ENCODE results near the gene MNT.

MNT gene

DNA sequence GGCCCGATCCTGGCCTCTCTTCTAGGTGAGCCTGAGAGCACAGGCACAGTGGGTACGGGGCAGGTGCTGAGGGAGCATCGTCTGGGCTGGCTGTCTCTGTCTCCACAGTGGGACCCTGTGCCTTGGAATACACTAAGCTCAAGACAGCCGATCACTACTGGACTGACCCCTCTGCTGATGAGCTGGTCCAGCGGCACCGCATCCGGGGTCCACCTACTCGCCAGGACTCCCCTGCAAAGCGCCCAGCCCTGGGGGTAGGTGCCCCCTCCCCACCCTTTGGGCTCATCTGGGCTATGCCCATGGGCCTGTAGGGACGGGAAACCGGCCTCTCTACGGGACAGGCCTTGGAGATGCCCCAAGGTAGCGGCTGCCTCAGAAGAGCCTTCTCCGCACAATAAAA lies 38.0 kb downstream of the MNT start:
- DNase-seq = no peak

DNA sequence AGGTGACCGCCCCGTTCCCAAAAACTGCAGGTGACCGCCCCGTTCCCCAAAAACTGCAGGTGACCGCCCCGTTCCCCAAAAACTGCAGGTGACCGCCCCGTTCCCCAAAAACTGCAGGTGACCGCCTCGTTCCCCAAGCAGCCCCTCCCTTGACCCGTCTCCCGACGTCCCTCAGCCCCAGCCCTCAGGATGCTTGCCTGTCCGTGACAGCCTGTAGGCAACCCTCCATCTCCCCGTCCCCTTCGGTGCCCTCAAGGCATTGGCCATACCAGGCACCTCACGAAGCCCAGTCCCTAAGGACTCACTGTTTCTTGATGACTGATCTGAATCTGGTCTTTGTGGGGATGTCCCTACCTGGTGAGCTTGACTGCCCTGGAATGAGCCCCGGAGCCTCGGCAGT lies 38.4 kb downstream of the MNT start:
- no peak for DNase-seq

DNA sequence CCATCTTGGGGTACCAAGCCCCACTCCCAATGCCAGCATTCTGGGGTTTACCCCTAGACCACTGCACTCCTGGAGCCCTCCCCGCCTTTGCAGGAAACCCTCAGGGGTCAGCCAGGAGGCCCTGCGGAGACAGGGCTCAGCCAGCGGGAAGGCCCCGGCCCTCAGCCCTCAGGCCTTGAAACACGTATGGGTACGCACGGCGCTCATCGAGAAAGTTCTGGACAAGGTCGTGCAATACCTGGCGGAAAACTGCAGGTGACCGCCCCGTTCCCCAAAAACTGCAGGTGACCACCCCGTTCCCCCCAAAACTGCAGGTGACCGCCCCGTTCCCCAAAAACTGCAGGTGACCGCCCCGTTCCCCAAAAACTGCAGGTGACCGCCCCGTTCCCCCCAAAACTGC lies 38.8 kb downstream of the MNT start:
- no peak for DNase-seq

DNA sequence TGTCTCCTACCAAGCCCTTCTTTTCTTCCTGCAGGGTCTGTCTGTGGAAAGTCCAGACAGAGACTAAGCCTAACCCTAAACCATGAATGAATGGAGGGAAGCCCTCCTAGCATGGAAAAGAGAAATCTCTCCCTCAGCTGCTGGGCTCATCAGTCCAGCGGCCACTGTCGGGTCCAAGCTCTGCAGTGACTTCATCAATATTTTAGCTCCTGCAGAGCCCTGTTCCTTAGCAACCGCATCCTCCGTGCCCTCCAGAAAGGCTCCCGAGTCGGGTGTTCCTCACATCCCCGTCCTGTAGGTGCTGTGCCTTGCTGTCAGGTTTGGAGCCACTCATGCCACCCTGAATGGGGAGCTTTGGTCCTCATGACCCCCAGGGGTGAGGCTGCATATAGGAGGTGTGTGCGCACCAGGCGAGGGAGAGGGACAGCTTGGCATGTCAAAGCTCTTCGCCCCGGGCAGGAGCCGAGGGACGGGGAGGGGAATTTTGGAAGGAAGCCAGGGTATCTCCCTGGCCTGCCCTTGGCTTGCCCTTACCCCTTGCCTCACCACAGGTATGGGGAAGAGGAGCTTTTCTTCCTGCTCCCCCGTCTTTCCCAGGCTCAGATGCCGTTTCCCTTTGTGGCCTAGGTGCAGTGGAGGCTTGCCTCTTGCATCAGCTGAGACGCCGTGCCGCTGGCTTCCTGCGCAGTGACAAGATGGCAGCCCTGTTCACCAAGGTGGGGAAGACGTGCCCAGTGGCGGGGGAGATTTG lies 39.7 kb downstream of the MNT start:
- no peak for DNase-seq

DNA sequence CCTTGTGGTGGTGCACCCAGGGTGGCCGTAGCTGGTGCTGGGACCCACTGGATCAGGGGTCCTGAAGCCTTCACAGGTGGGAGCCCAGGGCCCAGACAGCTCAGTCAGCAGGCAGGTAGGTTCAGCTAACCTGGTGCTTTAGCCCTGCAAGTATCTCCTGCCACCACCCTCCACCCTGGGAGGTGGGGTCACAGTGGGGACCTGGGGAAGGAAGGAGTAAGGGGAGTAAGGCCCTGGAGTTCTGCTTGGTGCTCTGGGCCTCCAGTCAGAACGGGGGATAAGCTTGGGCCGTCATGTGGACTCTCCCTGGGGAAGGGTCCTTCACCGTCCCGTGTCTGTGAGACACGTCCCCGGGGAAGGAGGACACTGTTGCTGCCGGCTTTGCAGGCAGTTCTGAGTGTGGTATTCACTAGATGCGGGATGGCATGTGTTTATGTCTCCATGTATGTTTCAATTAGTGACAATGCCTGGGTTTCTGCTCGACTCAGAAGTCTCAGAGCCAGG lies 42.9 kb downstream of the MNT start:
- no peak for DNase-seq

DNA sequence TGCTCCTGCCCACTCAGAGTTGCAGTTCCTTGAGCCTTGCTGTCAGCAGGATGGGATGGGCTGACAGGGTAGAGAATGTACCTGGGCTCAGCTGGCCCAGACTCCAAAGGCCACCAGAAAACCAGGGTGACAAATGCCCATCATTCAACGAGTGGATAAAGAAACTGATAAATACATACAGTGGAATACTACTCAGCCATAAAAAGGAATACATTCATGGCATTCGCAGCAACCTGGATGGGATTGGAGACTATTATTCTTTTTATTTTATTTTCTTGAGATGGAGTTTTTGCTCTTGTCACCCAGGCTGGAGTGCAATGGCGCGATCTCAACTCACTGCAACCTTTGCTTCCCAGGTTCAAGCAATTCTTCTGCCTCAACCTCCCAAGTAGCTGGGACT lies 43.6 kb downstream of the MNT start:
- no peak for DNase-seq

DNA sequence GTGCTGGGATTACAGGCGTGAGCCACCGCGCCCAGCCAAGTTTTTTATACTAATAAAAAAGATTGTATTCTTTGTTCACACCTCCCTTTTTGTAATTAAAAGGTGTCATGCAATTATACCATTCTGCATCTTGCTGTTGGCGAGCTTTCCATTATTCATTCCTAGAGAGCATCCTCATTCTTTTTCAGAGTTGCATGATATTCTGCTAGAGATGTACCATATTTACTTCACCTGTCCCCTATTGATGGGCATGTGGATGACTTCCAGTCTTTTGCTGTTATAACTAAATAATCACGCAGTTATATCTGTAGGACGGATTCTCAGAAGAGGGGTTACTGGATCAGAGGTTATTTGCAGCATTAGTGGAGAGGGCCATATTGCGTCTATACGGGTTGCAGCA lies 46.5 kb downstream of the MNT start:
- no peak for DNase-seq

DNA sequence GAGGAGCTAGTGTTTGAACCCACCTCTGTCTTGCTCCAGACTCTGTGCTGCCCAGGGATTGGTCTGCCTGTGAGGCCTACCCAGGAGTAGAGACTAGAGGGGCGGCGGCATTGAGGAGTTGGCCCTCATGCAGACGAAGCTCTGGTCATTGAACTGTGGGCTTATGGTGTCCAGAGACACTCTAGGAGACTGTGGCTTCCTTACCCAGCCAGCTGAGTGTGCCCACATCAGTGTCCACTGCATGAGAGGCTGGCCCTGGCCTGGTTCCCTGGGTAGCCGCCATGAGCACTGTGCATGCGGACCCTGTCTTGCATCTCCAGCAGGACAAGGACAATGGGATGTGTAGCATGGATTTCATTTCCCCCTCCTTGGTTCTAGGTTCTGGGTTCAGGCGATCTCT lies 49.6 kb downstream of the MNT start:
- no peak for DNase-seq

DNA sequence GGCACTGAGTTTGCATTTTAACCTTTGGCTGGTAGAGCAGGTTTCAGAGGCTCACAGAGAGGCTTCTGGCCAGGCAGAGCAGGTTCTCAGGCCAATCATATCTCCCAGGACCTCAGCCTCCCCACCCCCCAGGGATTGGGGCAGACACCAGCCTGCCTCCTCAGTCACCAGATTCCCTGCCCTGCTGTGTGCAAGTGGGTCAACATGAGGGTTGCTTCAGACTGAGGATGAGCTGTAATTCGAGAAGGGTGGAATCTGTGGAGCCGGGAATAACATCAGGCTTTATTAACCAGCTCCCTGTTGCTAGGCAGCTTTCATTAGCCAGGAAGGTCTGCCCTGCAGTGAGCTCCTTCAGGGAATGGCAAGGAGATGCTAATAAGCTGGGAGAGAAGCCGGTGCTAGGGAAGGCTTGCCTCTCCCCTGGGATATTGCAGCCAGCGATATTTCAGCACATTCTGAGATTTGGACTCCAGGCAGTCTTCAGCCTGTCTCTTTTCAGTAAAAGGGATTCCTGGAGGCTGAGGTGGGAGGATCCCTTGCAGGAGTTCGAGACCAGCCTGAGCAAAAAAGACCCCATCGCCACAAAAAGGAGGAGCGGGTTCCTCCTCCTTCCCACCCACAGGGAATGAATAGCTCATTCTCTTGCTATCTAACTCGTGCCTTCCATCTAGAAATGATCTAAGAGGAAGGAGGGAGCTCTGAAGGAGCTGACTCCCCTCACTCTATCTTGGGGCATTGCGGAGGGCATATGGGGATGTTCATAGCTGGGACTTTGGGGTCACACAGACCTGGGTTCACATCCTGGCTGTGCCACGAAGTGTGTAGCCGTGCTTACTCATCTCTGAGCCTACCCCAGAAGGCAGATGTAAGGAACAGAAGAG lies 52.8 kb downstream of the MNT start:
- no peak for DNase-seq

DNA sequence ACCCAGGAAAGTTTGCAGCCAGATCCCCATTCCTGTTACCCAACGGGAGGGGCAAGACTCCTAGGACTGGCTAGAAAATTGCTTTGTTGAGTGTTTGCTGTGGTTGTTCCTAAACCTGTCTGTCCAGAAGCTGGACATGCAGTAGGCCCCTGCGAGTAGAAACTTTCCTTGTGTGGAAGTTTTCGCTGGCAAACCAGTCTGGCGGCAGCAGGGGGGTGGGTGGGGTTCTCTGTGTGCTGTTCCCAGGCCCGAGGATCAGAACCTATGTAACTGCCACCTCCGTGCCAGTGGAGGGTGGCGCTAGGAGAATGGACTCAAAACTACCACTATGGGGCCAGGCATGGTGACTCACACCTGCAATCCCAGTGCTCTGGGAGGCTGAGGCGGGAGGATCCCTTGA lies 54.4 kb downstream of the MNT start:
- no peak for DNase-seq

DNA sequence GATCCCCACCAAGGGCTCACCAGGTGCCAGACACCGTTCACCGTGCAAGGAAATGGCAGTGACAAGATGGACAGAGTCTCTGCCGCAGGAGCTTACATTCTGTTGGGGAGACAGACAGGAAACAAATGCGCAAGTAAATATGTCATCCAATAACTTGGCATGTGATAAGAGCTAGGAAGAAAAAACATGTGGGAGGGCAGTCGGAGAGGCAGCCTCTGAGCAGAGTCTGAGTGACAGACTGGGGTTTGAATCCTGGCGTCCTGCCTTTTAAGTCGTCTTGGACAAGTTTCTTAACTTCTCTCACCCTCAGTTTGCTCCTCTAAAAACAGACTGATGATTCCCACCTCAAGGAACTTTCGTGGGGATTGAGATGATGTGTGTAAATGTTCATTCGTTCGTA lies 56.3 kb downstream of the MNT start:
- no peak for DNase-seq

DNA sequence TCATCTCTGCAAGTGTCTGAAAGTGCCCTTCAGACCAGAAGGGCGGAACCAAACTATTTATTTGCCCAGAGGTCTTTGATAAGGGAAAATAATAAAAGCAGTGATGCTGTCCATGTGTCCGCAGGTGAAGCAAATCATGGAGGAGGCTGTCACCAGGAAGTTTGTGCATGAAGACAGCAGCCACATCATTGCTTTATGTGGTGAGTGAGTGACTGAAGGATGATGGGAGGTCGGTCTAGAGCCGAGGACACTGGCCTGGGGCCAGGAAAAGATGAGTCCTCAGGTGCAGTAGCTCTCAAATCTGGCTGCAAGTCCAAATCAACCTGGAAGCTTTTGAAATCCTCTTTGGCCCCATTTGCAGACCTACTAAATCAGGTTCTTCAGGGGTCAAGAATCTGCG lies 57.4 kb downstream of the MNT start:
- no peak for DNase-seq

DNA sequence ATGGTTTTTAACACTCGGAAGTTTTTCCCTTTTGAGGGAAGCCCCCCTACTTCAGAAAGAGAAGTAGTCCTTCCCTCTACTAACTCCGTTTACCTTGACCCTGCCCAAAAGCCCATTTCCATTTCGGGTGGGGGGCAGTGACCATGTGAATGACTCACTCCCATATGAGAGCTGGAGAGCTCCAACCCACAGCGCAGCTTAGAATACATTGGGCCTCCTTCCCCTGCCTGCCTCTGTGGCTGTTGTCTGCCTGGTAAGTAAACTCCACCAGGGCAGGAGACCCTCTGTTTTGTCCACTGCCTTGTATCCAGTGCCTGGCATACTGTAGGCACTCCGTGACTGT lies 62.6 kb downstream of the MNT start:
- no peak for DNase-seq

DNA sequence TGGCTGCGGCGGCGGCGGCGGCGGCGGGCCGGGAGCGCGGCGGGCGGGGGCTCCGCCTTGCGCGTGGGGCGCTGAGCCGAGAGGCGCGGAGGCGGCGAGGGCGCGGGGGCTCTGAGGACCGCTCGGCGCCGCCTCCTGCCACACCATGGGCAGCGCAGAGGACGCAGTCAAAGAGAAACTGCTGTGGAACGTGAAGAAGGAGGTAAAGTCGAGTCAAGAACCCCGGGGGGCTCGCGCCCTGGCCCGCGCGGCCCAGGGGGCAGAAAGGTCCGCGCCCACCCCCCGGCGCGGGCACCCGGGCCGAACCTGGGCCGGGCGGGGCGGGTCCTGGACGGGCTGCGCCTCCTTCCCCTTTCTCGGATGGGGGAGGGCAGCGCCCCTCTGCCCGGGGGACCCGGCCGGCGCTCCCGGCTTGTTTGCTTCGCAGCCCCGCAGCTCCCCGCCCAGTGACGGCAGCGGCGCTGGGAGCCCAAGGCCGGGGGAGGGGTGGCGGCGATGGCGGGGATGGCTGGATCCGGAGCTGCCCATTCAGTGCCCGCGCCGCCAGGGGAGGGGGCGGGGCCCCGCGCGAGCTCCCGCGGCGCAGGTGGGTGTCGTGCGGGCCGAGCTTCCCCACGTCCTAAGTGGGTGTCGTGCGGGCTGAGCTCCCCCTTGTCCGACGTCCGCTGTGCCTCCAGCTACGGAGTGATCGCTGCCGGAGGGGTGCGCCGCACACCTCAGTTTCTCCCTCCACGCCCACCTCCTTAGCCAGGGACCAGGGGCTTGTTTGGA lies 63.1 kb downstream of the MNT start:
- DNase-seq = peak; percentile 57 to 68

DNA sequence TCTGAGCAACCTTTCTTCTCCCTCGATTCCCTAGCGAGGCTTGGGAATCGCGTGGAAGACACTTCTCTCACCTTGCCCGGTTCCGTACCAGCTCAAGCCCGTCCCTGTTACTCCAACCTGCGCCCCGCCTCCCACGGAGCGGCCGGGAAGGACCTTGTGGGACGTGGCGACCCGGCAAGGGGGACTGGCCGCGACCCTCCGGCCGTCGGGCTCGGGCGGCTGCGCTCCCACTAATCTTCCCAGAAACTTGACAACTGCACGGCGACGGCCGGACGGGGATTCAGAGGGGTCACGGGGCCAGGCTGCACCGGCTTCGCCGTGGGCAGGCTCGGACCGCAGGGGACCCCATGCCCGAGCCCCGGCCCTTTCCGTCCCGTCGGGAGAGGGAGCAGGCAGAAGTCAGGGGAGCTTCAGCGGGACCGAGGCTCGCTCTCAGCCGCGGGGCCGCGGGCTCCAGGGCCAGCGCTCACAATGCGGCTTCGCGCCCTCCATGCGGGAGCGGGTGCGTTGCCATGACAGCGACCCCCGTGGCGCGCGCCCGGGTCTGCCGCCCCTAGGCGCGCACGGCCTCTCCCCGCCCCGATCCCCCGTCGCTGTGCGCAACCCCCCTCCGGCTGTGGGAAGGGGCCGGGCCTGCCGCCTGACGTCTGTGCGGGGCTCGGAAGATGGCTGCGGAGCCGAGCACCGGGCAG lies 63.9 kb downstream of the MNT start, which contains the start of gene SGSM2:
SGSM2 (plus strand) TSS at position 650 of the 692 bp plus-strand sequence. CDS start 188 bp downstream, outside the sequence.
- DNase-seq = peak; percentile 74 to 79

DNA sequence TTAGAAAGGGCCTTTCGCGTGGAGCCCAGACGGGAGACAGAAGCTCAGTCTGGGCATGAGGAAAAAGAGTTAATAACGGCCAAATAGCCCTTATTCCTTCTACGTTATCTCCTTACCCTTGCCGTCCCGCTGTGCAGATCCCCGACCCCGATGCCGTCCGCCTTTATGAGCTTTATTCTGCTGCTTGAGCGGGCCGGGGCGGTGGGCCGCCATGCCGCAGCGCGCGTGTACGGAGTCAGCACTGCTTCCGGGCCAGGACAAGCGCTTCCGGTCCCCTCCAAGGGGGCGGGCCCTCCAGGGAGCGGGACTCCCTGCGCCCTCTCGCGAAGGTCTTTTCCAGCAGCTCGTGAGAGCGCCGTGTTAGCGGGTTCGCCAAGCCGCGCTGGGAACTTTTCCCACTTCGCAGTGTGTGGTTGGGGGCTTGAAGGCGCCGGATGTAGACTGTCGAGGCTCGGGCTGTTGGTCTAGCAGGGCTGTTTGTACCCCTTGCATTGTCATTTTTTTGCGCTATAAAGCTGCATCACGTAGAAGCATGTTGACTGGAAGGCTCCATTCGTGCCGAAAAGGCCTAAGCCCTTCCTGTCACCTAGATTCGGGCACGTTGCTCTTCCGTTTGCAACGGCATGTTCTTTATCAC lies 64.5 kb downstream of the MNT start, which contains the start of gene TSR1:
TSR1 (minus strand) TSS at position 243 of the 637 bp plus-strand sequence; CDS start at position 213, 30 bp downstream.
- peak; percentile 84 to 85 for DNase-seq

DNA sequence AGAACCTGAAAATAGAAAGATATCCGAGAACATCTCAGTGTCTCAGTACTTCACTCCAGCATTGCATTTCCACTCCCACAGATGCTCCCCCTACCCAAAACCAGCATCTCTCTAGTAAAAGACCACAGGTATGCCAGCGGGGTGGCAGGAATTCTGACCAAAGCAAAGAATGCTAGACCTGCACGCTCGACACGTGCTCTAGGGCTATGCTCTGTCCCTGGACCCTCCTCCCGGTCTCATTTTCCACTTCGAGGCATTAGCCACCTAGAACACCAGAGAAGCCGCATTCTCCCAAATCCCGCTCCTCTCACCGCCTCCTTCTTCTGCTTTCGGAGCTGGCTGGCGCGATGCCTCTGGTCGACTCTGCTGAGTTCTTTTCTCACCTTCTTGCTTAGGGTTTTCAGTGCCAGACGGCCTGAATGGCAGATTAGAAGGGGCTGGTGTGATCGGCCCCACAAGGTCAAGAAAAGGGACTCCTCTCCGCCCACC lies 65.1 kb downstream of the MNT start:
- no peak for DNase-seq
